ENCODE results near the gene MYADM. TPM values are rescaled to one million over a fixed set of nuclear protein-coding genes. Genes with fewer than 3 reads are reported as not detected.
A peak's percentile ranks its signal among the peaks of the same experiment; 100 is the strongest.

MYADM gene
- total RNA-seq, 1 donor from 2014 or later, result 54.0 TPM

GRCh38 chr19:53906211-53907192 is 38.8 kb downstream of the MYADM start:
- H3K27me3 ChIP-seq (ENCODE audit: control insufficient read depth, insufficient read depth, low read length), result peaks cover 46% of the 10 kb centered on the region
- no peaks in the 10 kb centered on the region for H3K36me3 ChIP-seq (ENCODE audit: control insufficient read depth, insufficient read depth, low read length)
- no peak overlapping the region for H3K4me3 ChIP-seq (ENCODE audit: low read depth, low read length)
- peak; percentile 86 for TF ChIP-seq CTCF (IDR thresholded peaks at IDR 0.05; ENCODE audit: insufficient read depth, low read length, poor library complexity, severe bottlenecking)
- no peak for DNase-seq (ENCODE audit: low read depth)

GRCh38 chr19:53907193-53907581 is 39.5 kb downstream of the MYADM start:
- no peaks in the 10 kb centered on the region for H3K36me3 ChIP-seq (ENCODE audit: control insufficient read depth, insufficient read depth, low read length)

GRCh38 chr19:53907690-53908089 is 40.0 kb downstream of the MYADM start:
- peaks cover 46% of the 10 kb centered on the region for H3K27me3 ChIP-seq (ENCODE audit: control insufficient read depth, insufficient read depth, low read length)
- H3K36me3 ChIP-seq (ENCODE audit: control insufficient read depth, insufficient read depth, low read length), result no peaks in the 10 kb centered on the region
- TF ChIP-seq CTCF (IDR thresholded peaks at IDR 0.05; ENCODE audit: insufficient read depth, low read length, poor library complexity, severe bottlenecking), result no peak
- H3K4me3 ChIP-seq (ENCODE audit: low read depth, low read length), result no peak overlapping the region
- DNase-seq (ENCODE audit: low read depth), result no peak

More at GRCh38 chr19:53907193-53907581, 39.5 kb downstream of the MYADM start:
- Histone ChIP-seq H3K4me3 (ENCODE audit: low read depth, low read length) (no peak overlapping the region), H3K27me3 (ENCODE audit: control insufficient read depth, insufficient read depth, low read length) (peaks cover 46% of the 10 kb centered on the region)
- DNase-seq (ENCODE audit: low read depth), result no peak
- TF ChIP-seq CTCF (IDR thresholded peaks at IDR 0.05; ENCODE audit: insufficient read depth, low read length, poor library complexity, severe bottlenecking), result no peak

- H3K36me3 ChIP-seq (ENCODE audit: control insufficient read depth, insufficient read depth, low read length), result no peaks in the 10 kb centered on the region
- no peak for TF ChIP-seq CTCF (IDR thresholded peaks at IDR 0.05; ENCODE audit: insufficient read depth, low read length, poor library complexity, severe bottlenecking)
- DNase-seq (ENCODE audit: low read depth), result no peak
- no peak overlapping the region for H3K4me3 ChIP-seq (ENCODE audit: low read depth, low read length)
- peaks cover 46% of the 10 kb centered on the region for H3K27me3 ChIP-seq (ENCODE audit: control insufficient read depth, insufficient read depth, low read length)
These were observed 40.6 kb downstream of the MYADM start for GRCh38 chr19:53908106-53908934.

- Histone ChIP-seq H3K27me3 (ENCODE audit: control insufficient read depth, insufficient read depth, low read length) (peaks cover 46% of the 10 kb centered on the region), H3K36me3 (ENCODE audit: control insufficient read depth, insufficient read depth, low read length) (no peaks in the 10 kb centered on the region), H3K4me3 (ENCODE audit: low read depth, low read length) (no peak within 1 kb of the TSS)
- no peak for TF ChIP-seq CTCF (IDR thresholded peaks at IDR 0.05; ENCODE audit: insufficient read depth, low read length, poor library complexity, severe bottlenecking)
- DNase-seq (ENCODE audit: low read depth), result no peak
These were observed 41.3 kb downstream of the MYADM start, which contains the start of gene CACNG7 for GRCh38 chr19:53908935-53909415. Gene CACNG7 (plus strand): TSS chr19:53909278. CDS start chr19:53912832, 3,554 bp downstream.

All from kidney epithelial cell (primary cell).